GM12878 (cell line): Measurements from ENCODE around the gene BRF1. TPM values are rescaled to one million over a fixed set of nuclear protein-coding genes. Genes with fewer than 3 reads are reported as not detected.

ENCODE experiments used
- polyA plus RNA-seq, 11 experiments: library from polyadenylated mRNA; depleted of rRNA in 4 of 11; unstranded in 6 of 11; stranded (reverse) in 5 of 11; fragments of >200 nt; fragmentation: Nextera tagmentation in 4 of 11; fragmentation: Illumina TruSeq in 1 of 11; extraction: Ambion mirVana in 4 of 11; extraction: Trizol in 1 of 11; gene quantifications; 1 replicate in 1 of 11; 2 replicates in 10 of 11; pipeline versions ENCODE4 v1.2.1 to v1.2.3, GENCODE V29; 2011 to 2016; ENCODE audit warnings: inconsistent platforms in 2 of 11, missing spikeins in 2 of 11, low read depth in 1 of 11
- total RNA-seq, 4 experiments: library from RNA; depleted of rRNA in 3 of 4; stranded (reverse); fragments of >200 nt in 3 of 4; fragmentation: Illumina TruSeq in 1 of 4; extraction: Trizol in 1 of 4; gene quantifications; 2 replicates each; pipeline versions ENCODE4 v1.2.1 to v1.2.3, GENCODE V29; 2013 to 2021

Gene BRF1
- total and polyA plus RNA-seq, 10 of the 15 experiments (the other 5 are each of a cell fraction or from before 2014, with no cell fraction given) = 0.21 to 33.5 (median 10.7) TPM

Other genes starting within 250 kb of the BRF1 start
Only the 7 nearest of the 11 such genes appear.
- gene JAG2, start 132.2 kb downstream of the BRF1 start, total RNA-seq (2014; rRNA removed) = 0.06 TPM in 1 of 2 replicates, not detected in the other
- not detected in 2 replicates for gene JAG2, start 132.2 kb downstream of the BRF1 start, total RNA-seq (2014; rRNA removed; fragmentation: Illumina TruSeq; extraction: Trizol)
- gene JAG2, start 132.2 kb downstream of the BRF1 start, total RNA-seq (2021) = 0.10 and 0.19 TPM in 2 replicates
- 0.05 TPM in 1 of 2 replicates, not detected in the other for gene JAG2, start 132.2 kb downstream of the BRF1 start, polyA plus RNA-seq (2011; rRNA removed)
- not detected in 2 replicates for gene JAG2, start 132.2 kb downstream of the BRF1 start, polyA plus RNA-seq (2014; fragmentation: Illumina TruSeq; extraction: Trizol)
- not detected for gene JAG2, start 132.2 kb downstream of the BRF1 start, polyA plus RNA-seq (2014; fragmentation: Nextera tagmentation; extraction: Ambion mirVana)
- 0.09 and 0.14 TPM in 2 replicates for gene JAG2, start 132.2 kb downstream of the BRF1 start, polyA plus RNA-seq (2014; rRNA removed)
- gene JAG2, start 132.2 kb downstream of the BRF1 start, polyA plus RNA-seq (2016; fragmentation: Nextera tagmentation; extraction: Ambion mirVana) = under 1 TPM in 1 of 2 experiments, not detected in 1; 0.04 TPM
- 4.3 and 5.0 TPM in 2 replicates for gene NUDT14, start 119.7 kb downstream of the BRF1 start, total RNA-seq (2014; rRNA removed)
- gene NUDT14, start 119.7 kb downstream of the BRF1 start, total RNA-seq (2014; rRNA removed; fragmentation: Illumina TruSeq; extraction: Trizol) = 1.1 and 2.4 TPM in 2 replicates
- 5.4 and 6.4 TPM in 2 replicates for gene NUDT14, start 119.7 kb downstream of the BRF1 start, total RNA-seq (2021)
- gene NUDT14, start 119.7 kb downstream of the BRF1 start, polyA plus RNA-seq (2011; rRNA removed) = 1.8 and 4.4 TPM in 2 replicates
- 0.62 TPM in 1 of 2 replicates, not detected in the other for gene NUDT14, start 119.7 kb downstream of the BRF1 start, polyA plus RNA-seq (2014; fragmentation: Illumina TruSeq; extraction: Trizol)
- gene NUDT14, start 119.7 kb downstream of the BRF1 start, polyA plus RNA-seq (2014; fragmentation: Nextera tagmentation; extraction: Ambion mirVana) = under 1 TPM in 1 of 2 experiments, not detected in 1; 0.86 TPM
- gene NUDT14, start 119.7 kb downstream of the BRF1 start, polyA plus RNA-seq (2014; rRNA removed) = 5.3 and 6.2 TPM in 2 replicates
- 1 to 10 TPM; 4.0 to 6.8 TPM for gene NUDT14, start 119.7 kb downstream of the BRF1 start, polyA plus RNA-seq (2016; fragmentation: Nextera tagmentation; extraction: Ambion mirVana)
- gene BTBD6, start 52.5 kb downstream of the BRF1 start, total RNA-seq (2014; rRNA removed) = 33.4 and 36.0 TPM in 2 replicates
- 18.6 and 20.8 TPM in 2 replicates for gene BTBD6, start 52.5 kb downstream of the BRF1 start, total RNA-seq (2014; rRNA removed; fragmentation: Illumina TruSeq; extraction: Trizol)
- 26.2 and 26.4 TPM in 2 replicates for gene BTBD6, start 52.5 kb downstream of the BRF1 start, total RNA-seq (2021)
- gene BTBD6, start 52.5 kb downstream of the BRF1 start, polyA plus RNA-seq (2011; rRNA removed) = 8.4 and 13.8 TPM in 2 replicates
- 6.2 and 17.8 TPM in 2 replicates for gene BTBD6, start 52.5 kb downstream of the BRF1 start, polyA plus RNA-seq (2014; fragmentation: Illumina TruSeq; extraction: Trizol)
- gene BTBD6, start 52.5 kb downstream of the BRF1 start, polyA plus RNA-seq (2014; fragmentation: Nextera tagmentation; extraction: Ambion mirVana) = 1 to 10 TPM; 3.6 to 9.8 TPM
- 36.5 and 42.0 TPM in 2 replicates for gene BTBD6, start 52.5 kb downstream of the BRF1 start, polyA plus RNA-seq (2014; rRNA removed)
- gene BTBD6, start 52.5 kb downstream of the BRF1 start, polyA plus RNA-seq (2016; fragmentation: Nextera tagmentation; extraction: Ambion mirVana) = 1 to 10 TPM; 1.4 to 2.1 TPM
- gene PACS2, start 13.7 kb upstream of the BRF1 start, total RNA-seq (2014; rRNA removed) = 23.3 and 34.1 TPM in 2 replicates
- 9.2 and 11.4 TPM in 2 replicates for gene PACS2, start 13.7 kb upstream of the BRF1 start, total RNA-seq (2014; rRNA removed; fragmentation: Illumina TruSeq; extraction: Trizol)
- 37.2 and 37.3 TPM in 2 replicates for gene PACS2, start 13.7 kb upstream of the BRF1 start, total RNA-seq (2021)
- 10.1 and 13.6 TPM in 2 replicates for gene PACS2, start 13.7 kb upstream of the BRF1 start, polyA plus RNA-seq (2011; rRNA removed)
- 5.2 and 7.4 TPM in 2 replicates for gene PACS2, start 13.7 kb upstream of the BRF1 start, polyA plus RNA-seq (2014; fragmentation: Illumina TruSeq; extraction: Trizol)
- under 1 TPM; 0.21 to 0.91 TPM for gene PACS2, start 13.7 kb upstream of the BRF1 start, polyA plus RNA-seq (2014; fragmentation: Nextera tagmentation; extraction: Ambion mirVana)
- gene PACS2, start 13.7 kb upstream of the BRF1 start, polyA plus RNA-seq (2014; rRNA removed) = 30.3 and 35.7 TPM in 2 replicates
- 1 to 10 TPM; 4.5 to 5.8 TPM for gene PACS2, start 13.7 kb upstream of the BRF1 start, polyA plus RNA-seq (2016; fragmentation: Nextera tagmentation; extraction: Ambion mirVana)
- 0.49 and 1.0 TPM in 2 replicates for gene TEX22, start 97.5 kb upstream of the BRF1 start, total RNA-seq (2014; rRNA removed)
- gene TEX22, start 97.5 kb upstream of the BRF1 start, total RNA-seq (2014; rRNA removed; fragmentation: Illumina TruSeq; extraction: Trizol) = 0.54 and 0.64 TPM in 2 replicates
- 2.7 and 4.0 TPM in 2 replicates for gene TEX22, start 97.5 kb upstream of the BRF1 start, total RNA-seq (2021)
- gene TEX22, start 97.5 kb upstream of the BRF1 start, polyA plus RNA-seq (2011; rRNA removed) = 0.12 and 0.15 TPM in 2 replicates
- 0.12 TPM in 1 of 2 replicates, not detected in the other for gene TEX22, start 97.5 kb upstream of the BRF1 start, polyA plus RNA-seq (2014; fragmentation: Illumina TruSeq; extraction: Trizol)
- gene TEX22, start 97.5 kb upstream of the BRF1 start, polyA plus RNA-seq (2014; fragmentation: Nextera tagmentation; extraction: Ambion mirVana) = under 1 TPM in 1 of 2 experiments, not detected in 1; 0.02 TPM
- 0.63 and 0.80 TPM in 2 replicates for gene TEX22, start 97.5 kb upstream of the BRF1 start, polyA plus RNA-seq (2014; rRNA removed)
- 1 to 10 TPM; 1.1 to 1.3 TPM for gene TEX22, start 97.5 kb upstream of the BRF1 start, polyA plus RNA-seq (2016; fragmentation: Nextera tagmentation; extraction: Ambion mirVana)
- gene MTA1, start 118.8 kb upstream of the BRF1 start, total RNA-seq (2014; rRNA removed) = 53.3 and 62.6 TPM in 2 replicates
- gene MTA1, start 118.8 kb upstream of the BRF1 start, total RNA-seq (2014; rRNA removed; fragmentation: Illumina TruSeq; extraction: Trizol) = 28.1 and 30.8 TPM in 2 replicates
- 138 and 162 TPM in 2 replicates for gene MTA1, start 118.8 kb upstream of the BRF1 start, total RNA-seq (2021)
- 26.0 and 52.3 TPM in 2 replicates for gene MTA1, start 118.8 kb upstream of the BRF1 start, polyA plus RNA-seq (2011; rRNA removed)
- 9.6 and 30.4 TPM in 2 replicates for gene MTA1, start 118.8 kb upstream of the BRF1 start, polyA plus RNA-seq (2014; fragmentation: Illumina TruSeq; extraction: Trizol)
- under 1 TPM; 0.14 to 0.69 TPM for gene MTA1, start 118.8 kb upstream of the BRF1 start, polyA plus RNA-seq (2014; fragmentation: Nextera tagmentation; extraction: Ambion mirVana)
- gene MTA1, start 118.8 kb upstream of the BRF1 start, polyA plus RNA-seq (2014; rRNA removed) = 114 and 134 TPM in 2 replicates
- gene MTA1, start 118.8 kb upstream of the BRF1 start, polyA plus RNA-seq (2016; fragmentation: Nextera tagmentation; extraction: Ambion mirVana) = 10 to 100 TPM in 1 of 2 experiments, 1 to 10 TPM in 1; 7.7 to 10.3 TPM
- gene CRIP2, start 173.8 kb upstream of the BRF1 start, total RNA-seq (2014; rRNA removed) = 0.11 TPM in 1 of 2 replicates, not detected in the other
- gene CRIP2, start 173.8 kb upstream of the BRF1 start, total RNA-seq (2014; rRNA removed; fragmentation: Illumina TruSeq; extraction: Trizol) = not detected in 2 replicates
- 0.49 and 0.61 TPM in 2 replicates for gene CRIP2, start 173.8 kb upstream of the BRF1 start, total RNA-seq (2021)
- 0.04 TPM in 1 of 2 replicates, not detected in the other for gene CRIP2, start 173.8 kb upstream of the BRF1 start, polyA plus RNA-seq (2011; rRNA removed)
- not detected in 2 replicates for gene CRIP2, start 173.8 kb upstream of the BRF1 start, polyA plus RNA-seq (2014; fragmentation: Illumina TruSeq; extraction: Trizol)
- gene CRIP2, start 173.8 kb upstream of the BRF1 start, polyA plus RNA-seq (2014; fragmentation: Nextera tagmentation; extraction: Ambion mirVana) = not detected
- gene CRIP2, start 173.8 kb upstream of the BRF1 start, polyA plus RNA-seq (2014; rRNA removed) = not detected in 2 replicates
- gene CRIP2, start 173.8 kb upstream of the BRF1 start, polyA plus RNA-seq (2016; fragmentation: Nextera tagmentation; extraction: Ambion mirVana) = under 1 TPM; 0.37 to 0.62 TPM